Stimulated activated CD4-positive, alpha-beta T cell treated with anti-CD3 and anti-CD28 coated beads, TNF-alpha, amount 100 ng/mL, for 1 hour (primary cell): ENCODE measurements around the gene PRMT1.

Experiments
- DNase-seq, 3 donors: peaks; one replicate each; pipeline ENCODE4 v3.0.0-alpha.2; 2020; ENCODE audit warnings: low read depth in 3 of 3, low spot score in 1 of 3

The PRMT1 gene

DNA sequence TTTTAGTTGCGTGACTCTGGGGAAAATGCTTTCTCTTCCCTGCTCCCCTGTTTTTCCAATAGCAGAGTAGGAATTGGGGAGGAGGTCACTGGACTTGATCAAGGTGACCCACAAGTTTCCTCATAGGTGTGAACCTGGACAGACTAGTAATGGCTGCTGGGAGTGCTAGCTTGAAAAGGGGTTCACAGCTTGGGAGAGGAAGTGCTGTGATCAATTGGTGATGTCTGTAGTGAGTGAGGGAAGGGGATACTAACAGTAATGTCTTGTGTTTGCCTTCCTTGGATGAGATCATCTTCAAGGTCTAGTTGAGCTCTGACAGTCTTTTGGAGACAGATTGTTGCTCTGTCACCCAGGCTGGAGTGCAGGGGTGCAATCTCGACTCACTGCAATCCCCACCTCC is 9.6 kb upstream of the PRMT1 start:
- no peak for DNase-seq

DNA sequence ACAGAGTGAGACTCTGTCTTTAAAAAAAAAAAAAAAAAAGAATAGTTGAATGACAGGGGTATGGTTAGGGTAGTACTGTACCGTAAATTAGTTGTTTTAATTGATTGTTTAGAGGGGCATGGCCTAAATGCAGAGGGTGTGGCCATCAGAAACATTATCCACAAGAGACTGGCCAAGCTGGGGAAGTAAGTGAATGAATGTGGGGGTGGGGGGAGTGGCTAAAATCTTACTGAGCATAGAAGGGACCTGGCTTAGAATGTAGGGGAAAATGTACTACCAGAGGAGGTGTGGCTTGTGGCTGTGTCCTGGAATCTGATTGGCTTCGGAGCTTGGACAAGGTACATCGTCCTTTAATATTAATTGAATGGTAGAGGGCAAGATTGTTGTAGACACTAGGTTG is 7.6 kb upstream of the PRMT1 start:
- DNase-seq = no peak

DNA sequence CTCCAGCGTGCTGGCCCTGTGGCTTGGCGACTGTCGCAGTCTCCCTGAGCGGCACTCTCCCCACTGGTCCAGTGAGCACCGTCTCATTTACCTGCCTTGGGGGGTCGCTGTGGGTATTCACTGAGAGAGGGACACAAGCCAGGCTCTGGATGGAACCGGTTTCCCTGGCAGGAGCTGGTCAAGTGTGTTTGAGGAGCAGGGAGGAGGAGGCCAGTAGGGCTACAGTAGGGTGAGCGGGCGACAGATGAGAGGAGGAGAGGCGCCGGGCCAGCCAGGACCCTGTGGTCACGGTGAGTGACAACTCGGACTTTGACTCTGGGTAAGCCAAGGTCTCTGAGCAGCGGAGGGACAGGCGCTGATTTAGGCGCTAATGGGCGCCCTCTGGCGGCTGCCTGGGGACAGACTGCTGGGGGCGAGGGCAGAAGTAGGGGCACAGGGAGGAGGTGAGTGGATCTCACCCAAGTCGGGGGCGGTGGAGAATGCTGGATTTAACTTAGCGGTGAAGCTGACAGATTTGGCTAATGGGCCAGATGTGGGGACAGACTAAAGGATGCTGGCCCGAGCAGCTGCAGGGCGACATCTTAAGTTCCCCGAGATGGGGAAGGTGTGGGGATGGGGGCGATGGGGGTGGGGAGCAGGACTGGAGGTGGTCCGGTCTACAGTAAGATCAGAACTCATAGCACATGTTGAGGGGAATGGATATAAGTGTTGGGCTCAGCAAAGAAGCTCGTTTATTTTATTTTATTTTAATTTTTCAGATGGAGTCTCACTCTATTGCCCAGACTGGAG is 4.7 kb upstream of the PRMT1 start:
- DNase-seq = peak in 2 of 3 donors; percentile 48 to 75

- DNase-seq = peak in 1 of 3 donors; percentile 24
Measured at GRCh38 chr19:49676136-49676783, 811 bp upstream of the PRMT1 start.

GRCh38 chr19:49676784-49677230 is 264 bp upstream of the PRMT1 start:
- peak; percentile 95 to 97 (median 95) for DNase-seq

GRCh38 chr19:49677901-49678674 is 1.0 kb downstream of the PRMT1 start:
- DNase-seq = peak in 2 of 3 donors; percentile 65 to 74

DNA sequence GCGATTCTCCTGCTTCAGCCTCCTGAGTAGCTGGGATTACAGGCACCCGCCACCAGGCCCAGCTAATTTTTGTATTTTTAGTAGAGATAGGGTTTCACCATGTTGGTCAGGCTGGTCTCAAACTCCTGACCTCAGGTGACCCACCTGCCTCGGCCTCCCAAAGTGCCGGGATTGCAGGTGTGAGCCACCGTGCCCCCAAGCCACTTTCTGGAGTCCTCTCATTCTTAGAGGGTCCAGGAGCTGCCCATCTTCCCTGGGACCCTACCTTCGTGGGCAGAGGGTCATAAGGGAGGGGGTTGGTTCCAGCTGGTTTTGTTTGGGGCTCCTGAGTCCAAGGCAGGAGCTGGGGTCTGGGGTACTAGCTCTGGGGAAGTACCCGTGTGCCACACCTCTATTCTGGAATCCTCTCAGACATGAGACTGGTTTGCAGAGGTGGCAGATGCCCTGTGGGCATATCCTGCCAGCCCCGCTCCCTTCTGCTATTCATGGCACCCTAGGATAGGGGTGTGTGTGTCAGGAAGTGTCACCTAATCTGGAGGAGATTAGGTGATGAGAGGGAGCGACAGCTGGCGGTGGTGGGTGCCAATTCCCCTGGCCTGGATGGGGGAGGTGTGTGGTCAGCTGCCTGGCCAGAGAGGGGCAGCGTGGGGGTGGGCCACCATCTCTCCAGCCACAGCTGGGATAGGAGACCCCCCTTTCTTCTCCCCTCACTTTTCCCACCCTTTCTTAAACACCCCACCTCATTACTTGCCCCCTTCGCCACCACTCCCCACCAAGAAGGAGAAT is 2.1 kb downstream of the PRMT1 start:
- DNase-seq = no peak

DNA sequence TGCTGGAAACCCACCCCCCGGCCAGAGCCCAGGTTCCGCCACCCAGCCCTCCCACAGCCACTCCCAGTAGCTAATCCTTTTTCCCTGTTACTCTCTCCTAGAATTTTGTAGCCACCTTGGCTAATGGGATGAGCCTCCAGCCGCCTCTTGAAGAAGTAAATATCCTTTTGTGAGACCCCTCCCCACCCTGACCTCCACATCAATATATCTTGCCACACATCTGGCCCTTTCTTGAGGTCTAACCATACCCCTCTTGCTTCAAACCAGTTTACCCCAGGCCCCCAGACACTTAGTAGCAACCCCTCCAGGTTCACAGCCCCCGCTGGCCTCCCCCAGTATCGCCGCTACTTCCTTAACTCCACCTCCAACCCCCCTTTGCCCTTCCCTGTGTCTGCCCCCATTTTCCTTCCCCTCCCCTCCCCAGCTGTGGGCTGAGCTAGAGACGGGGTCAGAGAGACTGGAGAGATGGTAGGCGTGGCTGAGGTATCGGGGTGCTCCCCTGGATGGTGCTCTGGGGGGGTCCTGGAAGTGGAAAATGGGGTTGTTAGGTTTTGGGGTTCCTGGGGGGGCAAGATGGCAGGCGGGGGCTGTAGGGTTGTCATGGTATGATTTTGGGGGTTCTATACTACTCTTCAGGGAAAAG is 2.8 kb downstream of the PRMT1 start:
- no peak for DNase-seq

- peak; percentile 85 to 99 (median 90) for DNase-seq
Measured at GRCh38 chr19:49680421-49681351, 3.6 kb downstream of the PRMT1 start.

DNA sequence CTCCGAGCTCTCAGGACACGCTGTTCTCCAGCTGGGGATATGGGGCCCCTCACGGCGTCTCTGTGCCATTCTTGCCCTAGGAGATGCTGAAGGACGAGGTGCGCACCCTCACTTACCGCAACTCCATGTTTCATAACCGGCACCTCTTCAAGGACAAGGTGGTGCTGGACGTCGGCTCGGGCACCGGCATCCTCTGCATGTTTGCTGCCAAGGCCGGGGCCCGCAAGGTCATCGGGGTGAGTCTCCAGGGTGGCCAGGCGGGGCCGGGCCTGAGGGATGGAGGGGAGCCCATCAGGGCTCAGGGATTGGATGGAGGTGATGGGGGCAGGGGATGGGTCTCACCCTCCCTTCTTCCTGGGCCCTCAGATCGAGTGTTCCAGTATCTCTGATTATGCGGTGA is 4.8 kb downstream of the PRMT1 start:
- no peak for DNase-seq

DNA sequence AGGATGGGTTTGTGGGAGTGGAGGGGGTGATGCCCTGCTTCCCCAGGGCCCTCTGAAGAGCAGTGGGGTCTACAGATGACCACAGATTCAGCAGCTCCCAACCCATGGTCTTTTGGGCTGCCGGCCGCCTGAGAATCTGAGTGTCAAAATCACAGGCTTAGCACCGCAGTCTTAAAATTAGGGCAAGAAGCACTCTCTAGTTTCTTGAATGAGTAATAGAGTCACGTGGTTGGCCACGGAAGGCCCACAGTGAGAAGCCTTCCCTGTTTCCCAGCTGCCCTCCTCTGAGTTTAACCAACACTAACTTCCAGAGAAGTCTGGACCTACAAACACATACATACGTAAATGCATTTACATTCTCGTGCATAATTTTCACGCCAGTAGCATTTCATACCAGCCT is 5.2 kb downstream of the PRMT1 start:
- no peak for DNase-seq

- DNase-seq = no peak
Measured at GRCh38 chr19:49683814-49684250, 6.8 kb downstream of the PRMT1 start.

DNA sequence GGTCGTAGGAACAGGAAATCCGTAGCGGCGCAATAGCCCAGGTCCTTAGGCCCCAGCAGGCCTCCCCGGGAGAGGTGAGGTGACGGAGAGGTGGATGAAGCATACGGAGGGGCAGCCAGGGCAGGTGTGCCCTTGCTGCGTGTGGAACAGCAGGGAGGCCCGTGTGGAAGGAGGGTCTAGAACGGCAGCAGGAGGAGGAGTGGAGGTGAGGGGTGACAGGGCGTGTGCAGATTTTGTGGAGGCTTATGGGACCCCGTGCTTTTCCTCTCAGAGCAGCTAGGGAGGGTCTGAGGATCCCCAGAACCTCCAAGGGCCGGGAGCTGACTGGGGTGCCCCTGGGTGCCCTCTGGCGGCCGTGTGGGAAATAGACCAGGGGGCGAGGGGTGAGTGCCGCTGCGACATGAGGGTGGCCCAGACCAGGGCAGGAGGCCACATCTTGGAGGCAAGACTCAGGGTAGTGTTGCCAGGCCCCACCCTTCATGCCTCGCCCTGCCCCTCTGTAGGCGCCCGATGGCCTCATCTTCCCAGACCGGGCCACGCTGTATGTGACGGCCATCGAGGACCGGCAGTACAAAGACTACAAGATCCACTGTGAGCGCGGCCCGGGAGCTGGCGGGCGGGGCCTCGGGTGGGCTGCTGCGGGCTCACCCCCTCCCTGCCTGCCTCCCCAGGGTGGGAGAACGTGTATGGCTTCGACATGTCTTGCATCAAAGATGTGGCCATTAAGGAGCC is 7.3 kb downstream of the PRMT1 start:
- no peak for DNase-seq

DNA sequence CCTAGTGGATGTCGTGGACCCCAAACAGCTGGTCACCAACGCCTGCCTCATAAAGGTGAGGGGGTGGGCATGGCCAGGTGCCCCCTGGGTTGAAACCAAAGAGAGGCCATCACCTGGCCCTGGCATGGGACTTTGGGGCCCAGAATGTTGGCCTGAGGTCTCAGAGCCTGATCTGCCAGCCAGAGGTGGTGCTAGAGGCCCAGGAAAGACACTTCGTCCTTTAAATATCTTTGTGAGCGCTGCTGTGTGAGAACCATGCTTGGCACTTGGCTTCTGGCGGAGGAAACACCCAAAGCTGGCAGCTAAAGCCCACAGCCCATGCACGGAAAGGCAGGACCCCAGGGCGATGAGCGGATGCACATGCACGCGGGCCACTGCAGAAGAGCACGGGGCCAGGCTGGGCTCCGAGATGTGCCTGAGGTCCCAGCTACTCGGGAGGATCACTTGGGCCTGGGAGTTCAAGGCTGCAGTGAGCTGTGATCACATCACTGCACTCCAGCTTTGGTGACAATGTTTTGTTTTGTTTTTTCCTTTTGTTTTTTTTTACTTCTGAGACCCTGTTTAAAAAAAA is 8.0 kb downstream of the PRMT1 start:
- no peak for DNase-seq

DNA sequence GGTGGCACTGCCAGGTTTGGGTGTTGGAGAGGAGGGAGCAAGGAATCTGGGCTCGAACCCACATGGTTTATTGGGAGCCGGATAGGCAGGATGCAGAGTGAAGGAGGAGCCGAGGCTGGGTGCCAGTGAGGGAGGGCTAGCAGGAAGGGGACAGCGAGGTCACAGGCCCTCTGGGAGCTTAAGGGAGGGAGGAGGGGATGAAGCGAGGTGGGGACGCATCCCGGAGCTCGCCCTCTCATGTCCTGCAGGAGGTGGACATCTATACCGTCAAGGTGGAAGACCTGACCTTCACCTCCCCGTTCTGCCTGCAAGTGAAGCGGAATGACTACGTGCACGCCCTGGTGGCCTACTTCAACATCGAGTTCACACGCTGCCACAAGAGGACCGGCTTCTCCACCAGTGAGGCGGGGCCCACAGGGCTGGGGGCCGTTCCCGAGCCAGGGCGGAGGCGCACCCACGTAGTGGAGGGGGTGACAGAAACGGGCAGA is 8.8 kb downstream of the PRMT1 start:
- no peak for DNase-seq

- DNase-seq = no peak
Measured at GRCh38 chr19:49686503-49687088, 9.5 kb downstream of the PRMT1 start.

DNA sequence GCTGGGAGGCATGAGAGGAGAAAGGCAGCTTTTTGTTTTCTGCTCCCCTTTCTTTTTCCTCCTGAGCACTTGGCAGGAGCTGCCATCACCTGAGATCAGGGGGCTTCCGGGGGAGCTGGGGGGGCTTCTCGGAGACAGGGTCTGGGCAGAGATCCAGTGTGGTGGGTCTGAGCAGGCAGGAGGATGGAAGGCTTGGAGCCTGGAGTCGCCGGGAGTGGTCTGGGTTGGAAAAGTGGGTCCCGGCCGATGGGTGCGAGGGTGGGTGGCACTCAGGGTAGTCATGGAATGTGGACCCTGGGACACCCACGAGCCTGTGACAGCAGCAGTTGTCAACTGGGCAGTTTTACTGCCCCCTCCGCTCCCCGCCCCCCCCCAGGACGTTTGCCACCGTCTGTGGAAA is 10.1 kb downstream of the PRMT1 start:
- no peak for DNase-seq
